DOHH2 (cell line): ENCODE results near the gene TBPL1.

Source experiments
- EZH2phosphoT487 ChIP-seq: fragments of 200-600 bp; sonication (generic); IDR thresholded peaks from 2 replicates; pipeline ENCODE4 v1.6.1; 2017; ENCODE audit warnings: borderline replicate concordance, mild to moderate bottlenecking, antibody characterized with exemption, low read length, moderate library complexity, mixed read lengths
- TF ChIP-seq, protein P1 (sequence below): fragments of 200-600 bp; sonication (generic); IDR thresholded peaks from one replicate; pipeline ENCODE4 v1.5.1; 2014; ENCODE audit warnings: antibody characterized with exemption, mild to moderate bottlenecking, low read depth, low read length; ENCODE audit not compliant: poor library complexity, severe bottlenecking

DNA sequence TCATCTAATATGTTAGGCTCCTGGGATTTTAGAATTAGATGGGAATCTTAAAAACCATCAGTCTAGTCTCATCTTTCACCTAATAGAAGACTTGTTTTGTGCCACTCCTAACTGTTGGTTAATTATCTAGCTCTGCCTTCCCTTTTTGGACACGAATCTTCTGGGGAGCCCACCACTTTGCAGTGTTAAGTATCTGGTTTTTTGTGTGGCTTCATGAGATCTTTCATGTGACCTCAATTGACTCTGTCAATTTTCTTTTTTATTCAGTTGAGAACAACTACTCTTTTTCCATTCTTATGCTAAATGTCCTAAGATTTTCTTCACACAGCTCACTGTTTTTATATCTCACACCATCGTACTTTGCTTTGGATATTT lies 16.9 kb downstream of the TBPL1 start:
- TF ChIP-seq, protein P1, sequence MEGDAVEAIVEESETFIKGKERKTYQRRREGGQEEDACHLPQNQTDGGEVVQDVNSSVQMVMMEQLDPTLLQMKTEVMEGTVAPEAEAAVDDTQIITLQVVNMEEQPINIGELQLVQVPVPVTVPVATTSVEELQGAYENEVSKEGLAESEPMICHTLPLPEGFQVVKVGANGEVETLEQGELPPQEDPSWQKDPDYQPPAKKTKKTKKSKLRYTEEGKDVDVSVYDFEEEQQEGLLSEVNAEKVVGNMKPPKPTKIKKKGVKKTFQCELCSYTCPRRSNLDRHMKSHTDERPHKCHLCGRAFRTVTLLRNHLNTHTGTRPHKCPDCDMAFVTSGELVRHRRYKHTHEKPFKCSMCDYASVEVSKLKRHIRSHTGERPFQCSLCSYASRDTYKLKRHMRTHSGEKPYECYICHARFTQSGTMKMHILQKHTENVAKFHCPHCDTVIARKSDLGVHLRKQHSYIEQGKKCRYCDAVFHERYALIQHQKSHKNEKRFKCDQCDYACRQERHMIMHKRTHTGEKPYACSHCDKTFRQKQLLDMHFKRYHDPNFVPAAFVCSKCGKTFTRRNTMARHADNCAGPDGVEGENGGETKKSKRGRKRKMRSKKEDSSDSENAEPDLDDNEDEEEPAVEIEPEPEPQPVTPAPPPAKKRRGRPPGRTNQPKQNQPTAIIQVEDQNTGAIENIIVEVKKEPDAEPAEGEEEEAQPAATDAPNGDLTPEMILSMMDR, result no peak
- no peak for TF ChIP-seq EZH2phosphoT487
